ENCODE data around the gene TFAP2E. TPM values are rescaled to one million over a fixed set of nuclear protein-coding genes. Genes with fewer than 3 reads are reported as not detected.

Gene TFAP2E
- total and polyA plus RNA-seq, 3 experiments from 2014 or later = 0.41 to 1.0 (median 0.69) TPM

- Mint-ChIP-seq H3K36me3 (peaks cover 0 to 32% (median 8%) of the 10 kb centered on the region in 3 donors), H3K27me3 (no peaks in the 10 kb centered on the region), H3K27ac (peak overlapping the region in 1 of 8 donors; percentile 52), H3K4me1 (peaks cover 0 to 10% (median 10%) of the 10 kb centered on the region in 3 donors), H3K9me3 (no peaks in the 10 kb centered on the region), H3K4me3 (no peak overlapping the region)
- Histone ChIP-seq H3K9me3 (ENCODE audit: low read length) (no peaks in the 10 kb centered on the region), H3K4me1 (ENCODE audit: insufficient read depth, low read length) (peaks cover 5% of the 10 kb centered on the region), H3K27ac (ENCODE audit: low read depth, low read length) (no peak overlapping the region), H3K4me3 (ENCODE audit: low read length) (no peak overlapping the region), H3K36me3 (ENCODE audit: insufficient read depth, low read length) (peaks cover 14% of the 10 kb centered on the region), H3K27me3 (ENCODE audit: insufficient read depth, low read length, poor library complexity, severe bottlenecking) (no peaks in the 10 kb centered on the region)
- ChIA-PET POLR2A (no interaction called here), CTCF (no interaction called here)
- DNase-seq = no peak
Measured at GRCh38 chr1:35597870-35598269, 24.8 kb downstream of the TFAP2E start.

DNA sequence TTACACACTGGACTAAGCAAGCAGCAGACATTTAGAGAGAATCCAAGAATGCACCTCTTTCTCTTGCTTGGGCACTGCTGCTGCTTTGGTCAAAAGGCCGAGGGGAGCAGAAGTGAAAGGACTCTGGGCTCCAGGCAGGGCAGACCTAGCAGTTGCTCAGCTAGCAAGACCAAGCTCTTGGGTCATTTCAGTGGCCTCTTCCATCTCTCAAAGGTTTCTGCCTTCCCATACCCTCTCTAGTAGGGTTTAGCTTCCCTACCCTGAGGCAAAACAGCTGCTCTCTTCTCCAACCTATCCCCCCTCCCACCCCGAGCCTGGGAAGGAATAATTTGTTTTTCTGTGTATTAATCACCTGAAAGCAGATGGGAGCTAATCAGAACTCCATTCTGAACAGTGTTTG, 25.8 kb downstream of the TFAP2E start:
- no peak overlapping the region for H3K4me3 Mint-ChIP-seq
- H3K27me3 Mint-ChIP-seq = no peaks in the 10 kb centered on the region
- peaks cover 0 to 4% (median under 1%) of the 10 kb centered on the region in 3 donors for H3K4me1 Mint-ChIP-seq
- Histone ChIP-seq H3K4me3 (ENCODE audit: low read length) (no peak overlapping the region), H3K27me3 (ENCODE audit: insufficient read depth, low read length, poor library complexity, severe bottlenecking) (no peaks in the 10 kb centered on the region), H3K4me1 (ENCODE audit: insufficient read depth, low read length) (no peaks in the 10 kb centered on the region), H3K9me3 (ENCODE audit: low read length) (no peaks in the 10 kb centered on the region), H3K36me3 (ENCODE audit: insufficient read depth, low read length) (peaks cover 22% of the 10 kb centered on the region), H3K27ac (ENCODE audit: low read depth, low read length) (no peak overlapping the region)
- CTCF ChIA-PET = no interaction called here
- POLR2A ChIA-PET = no interaction called here
- no peaks in the 10 kb centered on the region for H3K9me3 Mint-ChIP-seq
- peaks cover 0 to 42% (median 12%) of the 10 kb centered on the region in 3 donors for H3K36me3 Mint-ChIP-seq
- no peak for DNase-seq
- H3K27ac Mint-ChIP-seq = peak overlapping the region in 1 of 8 donors; percentile 26

- Mint-ChIP-seq H3K27me3 (no peaks in the 10 kb centered on the region), H3K4me3 (no peak overlapping the region), H3K27ac (peak overlapping the region in 1 of 8 donors; percentile 78), H3K9me3 (no peaks in the 10 kb centered on the region), H3K36me3 (peaks cover 3 to 47% (median 12%) of the 10 kb centered on the region in 3 donors), H3K4me1 (peaks cover 0 to 2% (median 0%) of the 10 kb centered on the region in 3 donors)
- Histone ChIP-seq H3K4me3 (ENCODE audit: low read length) (no peak overlapping the region), H3K27me3 (ENCODE audit: insufficient read depth, low read length, poor library complexity, severe bottlenecking) (no peaks in the 10 kb centered on the region), H3K4me1 (ENCODE audit: insufficient read depth, low read length) (no peaks in the 10 kb centered on the region), H3K9me3 (ENCODE audit: low read length) (no peaks in the 10 kb centered on the region), H3K36me3 (ENCODE audit: insufficient read depth, low read length) (peaks cover 27% of the 10 kb centered on the region), H3K27ac (ENCODE audit: low read depth, low read length) (no peak overlapping the region)
- ChIA-PET CTCF (no interaction called here), POLR2A (no interaction called here)
- no peak for DNase-seq
Measured at GRCh38 chr1:35599411-35599810, 26.3 kb downstream of the TFAP2E start.

DNA sequence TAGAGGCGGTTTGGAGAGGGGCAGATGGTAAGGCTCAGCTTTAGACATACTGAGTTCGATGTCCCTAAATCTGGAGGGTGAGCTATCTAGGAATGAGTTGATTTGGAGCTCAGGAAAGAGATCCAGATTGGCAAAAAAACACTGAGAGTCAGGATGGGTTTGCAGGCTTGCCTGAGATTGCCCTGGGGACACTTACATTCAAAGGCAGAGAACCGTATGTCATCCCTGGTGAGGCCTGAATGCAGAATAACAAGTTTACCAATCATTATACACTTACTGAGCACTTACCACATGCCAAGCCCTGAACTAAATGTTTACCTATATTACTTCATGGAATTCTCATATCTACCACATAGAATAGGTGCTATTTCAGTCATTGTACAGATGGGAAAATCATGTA, 27.5 kb downstream of the TFAP2E start:
- Mint-ChIP-seq H3K4me3 (no peak overlapping the region), H3K4me1 (peaks cover 0 to 3% (median 2%) of the 10 kb centered on the region in 3 donors), H3K36me3 (peaks cover 3 to 59% (median 16%) of the 10 kb centered on the region in 3 donors), H3K27ac (peak overlapping the region in 1 of 8 donors; percentile 35), H3K9me3 (no peaks in the 10 kb centered on the region), H3K27me3 (no peaks in the 10 kb centered on the region)
- no peak overlapping the region for H3K4me3 ChIP-seq (ENCODE audit: low read length)
- H3K9me3 ChIP-seq (ENCODE audit: low read length) = no peaks in the 10 kb centered on the region
- POLR2A ChIA-PET = no interaction called here
- DNase-seq = no peak
- H3K4me1 ChIP-seq (ENCODE audit: insufficient read depth, low read length) = no peaks in the 10 kb centered on the region
- CTCF ChIA-PET = interaction anchor here (0.8 kb wide), 1 partner anchor 8 kb away, joined by 3 read pairs; no protein-coding TSS in a partner anchor
- no peak overlapping the region for H3K27ac ChIP-seq (ENCODE audit: low read depth, low read length)
- H3K36me3 ChIP-seq (ENCODE audit: insufficient read depth, low read length) = peaks cover 34% of the 10 kb centered on the region
- H3K27me3 ChIP-seq (ENCODE audit: insufficient read depth, low read length, poor library complexity, severe bottlenecking) = no peaks in the 10 kb centered on the region

DNA sequence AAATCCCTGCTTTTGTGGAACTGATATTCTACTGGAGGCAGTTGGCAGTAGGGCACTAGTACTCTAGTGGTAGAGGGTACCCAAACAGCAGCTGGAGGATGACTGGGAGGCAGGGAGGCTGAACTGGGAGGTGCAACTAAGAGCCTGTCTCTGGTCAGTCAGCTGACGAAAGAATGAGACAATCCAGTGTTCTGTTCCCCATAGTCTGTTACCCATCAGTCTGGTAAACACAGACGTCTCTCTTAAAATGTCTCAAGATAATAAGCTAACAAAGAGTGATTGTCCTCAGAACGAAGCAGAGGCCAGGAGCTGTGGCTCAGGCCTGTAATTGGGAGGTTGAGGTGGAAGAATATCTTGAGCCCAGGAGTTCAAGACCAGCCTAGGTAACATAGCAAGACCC, 30.4 kb downstream of the TFAP2E start:
- H3K36me3 ChIP-seq (ENCODE audit: insufficient read depth, low read length) = peaks cover 31% of the 10 kb centered on the region
- ChIA-PET CTCF (no interaction called here), POLR2A (no interaction called here)
- Mint-ChIP-seq H3K9me3 (no peaks in the 10 kb centered on the region), H3K27ac (no peak overlapping the region), H3K36me3 (peaks cover 13 to 82% (median 30%) of the 10 kb centered on the region in 3 donors), H3K4me3 (no peak overlapping the region), H3K4me1 (peaks cover 10 to 22% (median 14%) of the 10 kb centered on the region in 3 donors), H3K27me3 (no peaks in the 10 kb centered on the region)
- H3K27ac ChIP-seq (ENCODE audit: low read depth, low read length) = no peak overlapping the region
- H3K4me3 ChIP-seq (ENCODE audit: low read length) = no peak overlapping the region
- DNase-seq = no peak
- H3K9me3 ChIP-seq (ENCODE audit: low read length) = no peaks in the 10 kb centered on the region
- H3K4me1 ChIP-seq (ENCODE audit: insufficient read depth, low read length) = no peaks in the 10 kb centered on the region
- no peaks in the 10 kb centered on the region for H3K27me3 ChIP-seq (ENCODE audit: insufficient read depth, low read length, poor library complexity, severe bottlenecking)

DNA sequence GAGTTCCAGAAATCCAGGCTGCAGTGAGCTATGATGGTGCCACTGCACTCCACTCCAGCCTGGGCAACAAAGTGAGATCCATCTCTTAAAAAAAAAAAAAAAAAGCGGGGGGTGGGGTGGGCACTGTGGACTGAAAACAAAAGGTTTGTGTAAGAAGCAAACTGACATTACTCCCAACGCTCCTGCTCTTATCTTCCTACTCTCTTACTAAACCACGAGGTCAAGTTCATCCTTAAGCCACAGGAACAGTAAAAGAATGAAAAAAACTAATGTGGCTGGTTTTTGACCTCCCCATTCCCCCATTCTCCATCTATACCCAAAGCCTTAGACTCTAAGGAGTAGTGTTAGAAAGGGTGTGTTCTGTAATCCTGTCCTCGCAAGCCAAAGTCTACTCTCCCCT, 30.8 kb downstream of the TFAP2E start:
- peaks cover 13 to 87% (median 31%) of the 10 kb centered on the region in 3 donors for H3K36me3 Mint-ChIP-seq
- H3K27ac Mint-ChIP-seq = peak overlapping the region in 1 of 8 donors; percentile 2
- ChIA-PET POLR2A (no interaction called here), CTCF (interaction anchor here (1.4 kb wide), 1 partner anchor 35 kb away, joined by 4 read pairs; no protein-coding TSS in a partner anchor)
- Histone ChIP-seq H3K9me3 (ENCODE audit: low read length) (no peaks in the 10 kb centered on the region), H3K27ac (ENCODE audit: low read depth, low read length) (no peak overlapping the region), H3K36me3 (ENCODE audit: insufficient read depth, low read length) (peaks cover 34% of the 10 kb centered on the region), H3K4me3 (ENCODE audit: low read length) (no peak overlapping the region), H3K27me3 (ENCODE audit: insufficient read depth, low read length, poor library complexity, severe bottlenecking) (no peaks in the 10 kb centered on the region), H3K4me1 (ENCODE audit: insufficient read depth, low read length) (no peaks in the 10 kb centered on the region)
- no peaks in the 10 kb centered on the region for H3K27me3 Mint-ChIP-seq
- peaks cover 10 to 22% (median 14%) of the 10 kb centered on the region in 3 donors for H3K4me1 Mint-ChIP-seq
- H3K9me3 Mint-ChIP-seq = no peaks in the 10 kb centered on the region
- DNase-seq = no peak
- no peak overlapping the region for H3K4me3 Mint-ChIP-seq

GRCh38 chr1:35605071-35605866, 32.2 kb downstream of the TFAP2E start:
- H3K4me1 ChIP-seq (ENCODE audit: insufficient read depth, low read length) = no peaks in the 10 kb centered on the region
- CTCF ChIA-PET = interaction anchor here (1.2 to 1.4 kb wide), 2 partner anchors 21 to 37 kb away, joined by 3 to 4 read pairs; no protein-coding TSS in a partner anchor
- POLR2A ChIA-PET = no interaction called here
- H3K27ac ChIP-seq (ENCODE audit: low read depth, low read length) = no peak overlapping the region
- H3K4me3 ChIP-seq (ENCODE audit: low read length) = no peak overlapping the region
- H3K36me3 Mint-ChIP-seq = peaks cover 13 to 87% (median 33%) of the 10 kb centered on the region in 3 donors
- peaks cover 12 to 22% (median 14%) of the 10 kb centered on the region in 3 donors for H3K4me1 Mint-ChIP-seq
- H3K27ac Mint-ChIP-seq = peak overlapping the region in 5 of 8 donors; percentile 23 to 85 (median 68)
- DNase-seq = no peak
- H3K36me3 ChIP-seq (ENCODE audit: insufficient read depth, low read length) = peaks cover 39% of the 10 kb centered on the region
- H3K27me3 Mint-ChIP-seq = no peaks in the 10 kb centered on the region
- H3K4me3 Mint-ChIP-seq = no peak overlapping the region
- H3K27me3 ChIP-seq (ENCODE audit: insufficient read depth, low read length, poor library complexity, severe bottlenecking) = no peaks in the 10 kb centered on the region
- H3K9me3 Mint-ChIP-seq = no peaks in the 10 kb centered on the region
- no peaks in the 10 kb centered on the region for H3K9me3 ChIP-seq (ENCODE audit: low read length)

GRCh38 chr1:35605867-35606182, 32.7 kb downstream of the TFAP2E start:
- Mint-ChIP-seq H3K27me3 (no peaks in the 10 kb centered on the region), H3K9me3 (no peaks in the 10 kb centered on the region), H3K27ac (peak overlapping the region in 3 of 8 donors; percentile 48 to 85 (median 51)), H3K4me1 (peaks cover 12 to 22% (median 15%) of the 10 kb centered on the region in 3 donors), H3K4me3 (no peak overlapping the region), H3K36me3 (peaks cover 13 to 85% (median 34%) of the 10 kb centered on the region in 3 donors)
- Histone ChIP-seq H3K27ac (ENCODE audit: low read depth, low read length) (no peak overlapping the region), H3K4me3 (ENCODE audit: low read length) (no peak overlapping the region), H3K4me1 (ENCODE audit: insufficient read depth, low read length) (no peaks in the 10 kb centered on the region), H3K36me3 (ENCODE audit: insufficient read depth, low read length) (peaks cover 39% of the 10 kb centered on the region), H3K27me3 (ENCODE audit: insufficient read depth, low read length, poor library complexity, severe bottlenecking) (no peaks in the 10 kb centered on the region), H3K9me3 (ENCODE audit: low read length) (no peaks in the 10 kb centered on the region)
- POLR2A ChIA-PET = no interaction called here
- no peak for DNase-seq
- CTCF ChIA-PET = interaction anchor here (1.2 kb wide), 1 partner anchor 21 kb away, joined by 3 read pairs; no protein-coding TSS in a partner anchor
